PFSK-1 (cell line): ENCODE results near the gene KRT4.

Experiments
- FOXP2 ChIP-seq: optimal IDR thresholded peaks from 2 replicates; pipeline ENCODE3; 2011; ENCODE audit warnings: borderline replicate concordance, control low read depth, inconsistent platforms; ENCODE audit not compliant: insufficient read depth; ENCODE audit errors: extremely low read length, extremely low read depth
- POLR2AphosphoS5 ChIP-seq: IDR thresholded peaks from 2 replicates; pipeline ENCODE4 v1.6.1; 2012; ENCODE audit warnings: low read depth, mild to moderate bottlenecking, control low read depth, low read length, moderate library complexity
- SIN3A ChIP-seq: IDR thresholded peaks from 2 replicates; pipeline ENCODE4 v1.6.1; 2012; ENCODE audit warnings: mild to moderate bottlenecking, low read length, moderate library complexity, borderline replicate concordance; ENCODE audit not compliant: insufficient read depth
- TAF1 ChIP-seq: IDR thresholded peaks from 2 replicates; pipeline ENCODE4 v1.6.1; 2012; ENCODE audit warnings: low read length, control low read depth, borderline replicate concordance; ENCODE audit not compliant: insufficient read depth
- TF ChIP-seq, protein P1 (sequence below), 2 experiments: IDR thresholded peaks; 2 replicates each; pipeline versions ENCODE4 v1.6.1 to v1.8.0; 2011 to 2012; ENCODE audit warnings: low read depth in 2 of 2, low read length in 2 of 2, control low read depth in 1 of 2, inconsistent platforms in 1 of 2, mild to moderate bottlenecking in 1 of 2, moderate library complexity in 1 of 2; ENCODE audit not compliant: insufficient read depth in 1 of 2

KRT4 gene

DNA sequence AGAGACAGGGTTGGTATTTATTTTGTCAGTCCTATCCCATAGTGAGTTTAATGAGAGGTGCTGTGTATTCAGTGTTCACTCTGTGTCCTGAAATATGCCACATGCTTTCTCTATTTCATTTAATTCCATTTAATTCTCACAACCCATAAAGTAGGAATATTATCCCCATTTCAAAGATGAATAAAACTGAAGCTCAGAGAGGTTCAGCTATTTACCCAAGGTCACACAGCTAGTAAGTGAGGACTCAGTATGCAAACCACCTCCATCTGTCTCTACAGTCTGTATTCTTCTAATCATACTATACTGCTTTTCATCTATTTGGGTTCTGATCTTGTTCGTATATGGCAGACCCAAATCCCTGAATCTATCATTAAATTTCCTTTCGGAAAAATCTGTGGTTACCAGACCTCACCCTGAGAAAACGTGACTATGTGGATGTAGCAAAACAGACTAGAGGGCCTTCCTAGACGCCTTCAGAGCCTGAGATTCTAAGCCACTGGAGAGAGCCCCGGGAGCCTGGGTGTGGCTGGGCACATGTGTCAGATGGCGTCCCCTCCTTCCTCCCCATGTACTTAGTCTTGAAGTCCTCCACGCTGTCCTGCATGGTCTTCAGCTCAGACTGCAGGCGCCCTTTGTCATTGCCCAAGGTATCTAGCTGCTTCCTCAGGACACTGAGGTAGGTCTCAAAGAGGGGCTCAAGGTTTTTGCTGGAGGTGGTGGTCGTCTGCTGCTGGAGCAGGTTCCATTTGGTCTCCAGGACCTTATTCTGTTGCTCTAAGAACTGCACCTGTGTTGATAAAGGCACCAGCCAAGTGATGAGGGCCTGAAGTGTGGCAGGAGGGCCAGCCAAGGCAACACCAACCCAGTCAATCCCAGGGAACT, 2.5 kb downstream of the KRT4 start:
- TF ChIP-seq, protein P1, sequence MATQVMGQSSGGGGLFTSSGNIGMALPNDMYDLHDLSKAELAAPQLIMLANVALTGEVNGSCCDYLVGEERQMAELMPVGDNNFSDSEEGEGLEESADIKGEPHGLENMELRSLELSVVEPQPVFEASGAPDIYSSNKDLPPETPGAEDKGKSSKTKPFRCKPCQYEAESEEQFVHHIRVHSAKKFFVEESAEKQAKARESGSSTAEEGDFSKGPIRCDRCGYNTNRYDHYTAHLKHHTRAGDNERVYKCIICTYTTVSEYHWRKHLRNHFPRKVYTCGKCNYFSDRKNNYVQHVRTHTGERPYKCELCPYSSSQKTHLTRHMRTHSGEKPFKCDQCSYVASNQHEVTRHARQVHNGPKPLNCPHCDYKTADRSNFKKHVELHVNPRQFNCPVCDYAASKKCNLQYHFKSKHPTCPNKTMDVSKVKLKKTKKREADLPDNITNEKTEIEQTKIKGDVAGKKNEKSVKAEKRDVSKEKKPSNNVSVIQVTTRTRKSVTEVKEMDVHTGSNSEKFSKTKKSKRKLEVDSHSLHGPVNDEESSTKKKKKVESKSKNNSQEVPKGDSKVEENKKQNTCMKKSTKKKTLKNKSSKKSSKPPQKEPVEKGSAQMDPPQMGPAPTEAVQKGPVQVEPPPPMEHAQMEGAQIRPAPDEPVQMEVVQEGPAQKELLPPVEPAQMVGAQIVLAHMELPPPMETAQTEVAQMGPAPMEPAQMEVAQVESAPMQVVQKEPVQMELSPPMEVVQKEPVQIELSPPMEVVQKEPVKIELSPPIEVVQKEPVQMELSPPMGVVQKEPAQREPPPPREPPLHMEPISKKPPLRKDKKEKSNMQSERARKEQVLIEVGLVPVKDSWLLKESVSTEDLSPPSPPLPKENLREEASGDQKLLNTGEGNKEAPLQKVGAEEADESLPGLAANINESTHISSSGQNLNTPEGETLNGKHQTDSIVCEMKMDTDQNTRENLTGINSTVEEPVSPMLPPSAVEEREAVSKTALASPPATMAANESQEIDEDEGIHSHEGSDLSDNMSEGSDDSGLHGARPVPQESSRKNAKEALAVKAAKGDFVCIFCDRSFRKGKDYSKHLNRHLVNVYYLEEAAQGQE (IDR thresholded peaks at IDR 0.05; ENCODE audit: insufficient read depth in 1 of 2, low read depth in 2 of 2, low read length in 2 of 2): no peak
- no peak for TF ChIP-seq SIN3A
- TF ChIP-seq POLR2AphosphoS5: no peak

DNA sequence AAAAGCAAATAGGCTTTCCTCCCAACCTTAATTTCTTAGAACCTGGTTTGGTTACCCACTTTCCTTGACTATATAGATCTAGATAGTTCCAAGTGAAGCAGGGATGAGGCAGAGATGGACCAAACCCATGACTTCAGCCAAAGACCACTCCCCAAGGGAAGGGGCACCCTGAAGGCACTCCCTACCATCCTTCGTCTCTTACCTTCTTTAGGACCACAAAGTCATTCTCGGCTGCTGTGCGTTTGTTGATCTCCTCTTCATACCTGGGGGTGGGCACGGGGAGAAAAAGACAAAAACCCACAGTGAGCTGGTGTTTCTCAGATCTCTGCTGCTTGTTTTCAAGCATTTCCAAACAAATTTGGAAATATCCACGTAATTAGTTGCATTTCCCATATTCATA, 3.4 kb downstream of the KRT4 start:
- no peak for TF ChIP-seq SIN3A
- TF ChIP-seq FOXP2: no peak
- TF ChIP-seq, protein P1 (IDR thresholded peaks at IDR 0.05; ENCODE audit: insufficient read depth in 1 of 2, low read depth in 2 of 2, low read length in 2 of 2): no peak
- no peak for TF ChIP-seq POLR2AphosphoS5
- no peak for TF ChIP-seq TAF1

DNA sequence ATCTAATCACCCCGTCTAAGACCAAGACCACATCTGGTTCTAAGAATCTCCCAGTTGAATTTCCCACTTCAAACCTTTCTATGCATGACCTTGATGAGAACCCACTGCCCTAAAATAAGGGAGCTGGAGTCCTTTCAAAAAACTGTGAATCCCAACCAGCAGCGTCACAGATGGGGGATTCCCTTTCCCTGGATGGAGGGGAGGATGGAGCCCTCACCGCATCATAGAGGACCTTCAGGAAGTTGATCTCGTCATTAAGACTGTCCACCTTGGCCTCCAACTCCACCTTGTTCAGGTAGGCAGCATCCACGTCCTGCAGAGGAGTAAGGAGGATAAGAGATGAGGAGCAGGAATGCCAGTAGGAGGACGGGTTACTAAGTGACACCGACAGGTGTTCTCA, 4.8 kb downstream of the KRT4 start:
- TF ChIP-seq, protein P1 (IDR thresholded peaks at IDR 0.05; ENCODE audit: insufficient read depth in 1 of 2, low read depth in 2 of 2, low read length in 2 of 2): no peak
- TF ChIP-seq POLR2AphosphoS5: no peak
- no peak for TF ChIP-seq TAF1
- TF ChIP-seq SIN3A: no peak
- no peak for TF ChIP-seq FOXP2

DNA sequence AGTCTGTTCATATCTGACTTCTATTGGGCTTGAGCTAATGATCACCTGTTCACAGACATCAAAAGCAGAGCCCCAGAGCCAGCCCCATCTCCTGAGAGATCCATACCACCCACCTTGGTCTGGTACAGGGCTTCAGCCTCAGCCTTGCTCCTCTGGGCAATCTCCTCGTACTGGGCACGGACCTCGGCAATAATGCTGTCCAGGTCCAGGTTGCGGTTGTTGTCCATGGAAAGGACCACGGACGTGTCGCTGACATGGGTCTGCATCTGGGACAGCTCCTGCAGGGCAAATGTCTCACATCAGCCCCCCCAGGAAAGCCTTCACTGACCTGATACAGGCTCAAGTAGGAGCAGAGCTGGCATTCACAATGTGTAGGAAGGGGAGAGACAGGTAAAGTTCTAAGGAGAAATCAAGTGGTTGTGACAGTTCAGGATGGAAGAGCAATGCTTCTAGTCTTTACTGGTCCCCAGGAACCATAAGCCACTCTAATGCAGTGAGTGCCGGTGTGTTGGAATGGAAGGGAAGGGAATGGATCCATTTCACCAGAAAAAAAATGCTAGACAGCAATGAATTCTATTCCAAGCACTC, 5.2 kb downstream of the KRT4 start:
- TF ChIP-seq POLR2AphosphoS5: no peak
- TF ChIP-seq, protein P1 (IDR thresholded peaks at IDR 0.05; ENCODE audit: insufficient read depth in 1 of 2, low read depth in 2 of 2, low read length in 2 of 2): no peak
- TF ChIP-seq FOXP2: no peak
- no peak for TF ChIP-seq SIN3A
- no peak for TF ChIP-seq TAF1
